Body of pancreas (tissue), 4 donors: ENCODE measurements around the gene TEX29. TPM values are rescaled to one million over a fixed set of nuclear protein-coding genes. Genes with fewer than 3 reads are reported as not detected.

Experiments used
- ATAC-seq: fragments of 150-250 bp; one replicate; pipeline ENCODE4 v1.9.1; 2016
- DNase-seq, 4 donors: peaks; one replicate each; pipeline ENCODE4 v3.0.0-alpha.2; 2019
- H3K27ac ChIP-seq, 4 donors: fragments of 200-600 bp; sonication (generic); 1 replicate in 3 of 4; 2 replicates in 1 of 4; pipeline versions ENCODE4 v1.5.1 to v1.6.1; 2016 to 2019; ENCODE audit warnings: mild to moderate bottlenecking in 1 of 4, mixed read lengths in 1 of 4, moderate library complexity in 1 of 4
- H3K27me3 ChIP-seq, 2 donors: fragments of 200-600 bp; sonication (generic); one replicate each; pipeline ENCODE4 v1.6.0; 2016; ENCODE audit warnings: mild to moderate bottlenecking in 1 of 2
- H3K36me3 ChIP-seq, 2 donors: fragments of 200-600 bp; sonication (generic); replicated peaks in 1 of 2; 2 replicates each; pipeline ENCODE4 v1.5.1; 2016; ENCODE audit warnings: low read depth in 2 of 2; ENCODE audit not compliant: insufficient read depth in 1 of 2
- H3K4me1 ChIP-seq: fragments of 200-600 bp; sonication (generic); one replicate; pipeline ENCODE4 v1.6.0; 2016
- H3K4me3 ChIP-seq, 2 donors: fragments of 200-600 bp; sonication (generic); 1 replicate in 1 of 2; 2 replicates in 1 of 2; pipeline ENCODE4 v1.5.1; 2016 to 2019
- H3K9me3 ChIP-seq, 3 donors: fragments of 200-600 bp; sonication (generic); 1 replicate in 2 of 3; 2 replicates in 1 of 3; pipeline ENCODE4 v1.5.1; 2016
- CTCF ChIP-seq, 7 experiments: fragments of 450-650 bp in 4 of 7; fragments of 200-600 bp in 3 of 7; sonication (generic) in 3 of 7; IDR thresholded peaks; one replicate each; pipeline ENCODE4 v1.5.1; 2016 to 2019; ENCODE audit warnings: antibody characterized with exemption in 7 of 7
- POLR2A ChIP-seq, 3 donors: fragments of 450-650 bp; IDR thresholded peaks; one replicate each; pipeline ENCODE4 v1.6.1; 2016; ENCODE audit warnings: antibody characterized with exemption in 3 of 3, mild to moderate bottlenecking in 2 of 3
- WGBS, 2 donors: methylation state at CpG; one replicate each; pipeline ENCODE4 v1.1.5; 2017; 5-methylcytosine and 5-hydroxymethylcytosine counted together
- intact Hi-C: fragments of 100-400 bp; cut with DNase I; formaldehyde crosslinking; loops from one replicate; pipeline ENCODE4 v1.15.1; 2023
- total RNA-seq, 2 donors: library from RNA; depleted of rRNA; stranded (reverse); fragments of >200 nt; gene quantifications; one replicate each; pipeline ENCODE4 v1.1.0, GENCODE V29; 2016

The TEX29 gene
- total RNA-seq, 2 donors from 2014 or later, result not detected

- intact Hi-C loops, result no loop called here
- no peak for DNase-seq
- TF ChIP-seq POLR2A (IDR thresholded peaks at IDR 0.05) (no peak), CTCF (IDR thresholded peaks at IDR 0.05) (no peak)
- H3K27me3 ChIP-seq, result no peaks in the 10 kb centered on the region
- no peaks in the 10 kb centered on the region for H3K4me1 ChIP-seq
- ATAC-seq, result no peak
- H3K4me3 ChIP-seq, result no peak overlapping the region
- H3K36me3 ChIP-seq, result peaks cover 0 to 12% of the 10 kb centered on the region in 2 donors
- no peaks in the 10 kb centered on the region for H3K9me3 ChIP-seq
- no peak overlapping the region for H3K27ac ChIP-seq
- WGBS, 2 donors, result 75 to 76% methylated on average over 6 of the region's 6 CpGs
Observed at GRCh38 chr13:111296417-111296816, 24.0 kb upstream of the TEX29 start.

DNA sequence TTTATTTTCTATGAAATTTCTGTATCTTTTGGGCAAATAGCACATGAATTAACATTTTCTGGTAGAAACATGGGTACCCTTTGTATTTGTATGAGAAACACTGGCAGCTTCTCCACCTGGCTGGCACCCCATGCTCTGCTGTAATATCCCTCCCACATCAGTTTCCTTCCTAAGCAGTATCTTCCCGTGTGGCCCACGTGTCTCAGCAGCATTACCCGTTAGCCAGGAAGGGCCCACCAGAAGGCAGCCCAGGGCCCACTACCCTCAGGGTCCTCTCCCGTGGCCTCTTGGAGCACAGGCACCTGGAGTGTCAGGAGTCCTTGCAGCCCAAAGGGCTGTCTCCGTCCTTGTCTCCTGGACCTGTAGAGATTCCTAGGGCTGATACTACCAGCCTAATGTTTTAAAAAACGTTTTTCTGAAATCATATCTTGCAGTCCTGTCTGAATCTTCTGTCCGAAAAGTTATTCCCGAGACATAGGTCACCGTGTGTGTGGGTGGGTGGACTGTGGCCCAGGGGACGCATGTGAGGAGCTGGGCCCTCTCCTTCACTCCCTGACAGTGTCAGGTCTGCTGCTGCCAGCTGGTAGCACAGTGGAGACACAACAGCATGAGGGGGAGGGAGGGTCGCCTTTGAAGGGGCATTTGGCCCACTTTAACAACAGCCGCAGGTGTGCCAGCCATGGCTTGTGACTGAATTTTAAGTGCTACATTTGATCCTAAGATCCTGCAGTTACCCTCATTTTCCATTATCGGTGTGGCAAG, 22.0 kb upstream of the TEX29 start:
- ATAC-seq (no peak), DNase-seq (no peak)
- Histone ChIP-seq H3K4me3 (no peak overlapping the region), H3K36me3 (peaks cover 0 to 25% of the 10 kb centered on the region in 2 donors), H3K9me3 (no peaks in the 10 kb centered on the region), H3K4me1 (no peaks in the 10 kb centered on the region), H3K27ac (no peak overlapping the region), H3K27me3 (no peaks in the 10 kb centered on the region)
- intact Hi-C loops, result no loop called here
- TF ChIP-seq CTCF (IDR thresholded peaks at IDR 0.05) (no peak), POLR2A (IDR thresholded peaks at IDR 0.05) (no peak)
- WGBS, 2 donors, result 87 to 88% methylated on average over 13 of the region's 13 CpGs

DNA sequence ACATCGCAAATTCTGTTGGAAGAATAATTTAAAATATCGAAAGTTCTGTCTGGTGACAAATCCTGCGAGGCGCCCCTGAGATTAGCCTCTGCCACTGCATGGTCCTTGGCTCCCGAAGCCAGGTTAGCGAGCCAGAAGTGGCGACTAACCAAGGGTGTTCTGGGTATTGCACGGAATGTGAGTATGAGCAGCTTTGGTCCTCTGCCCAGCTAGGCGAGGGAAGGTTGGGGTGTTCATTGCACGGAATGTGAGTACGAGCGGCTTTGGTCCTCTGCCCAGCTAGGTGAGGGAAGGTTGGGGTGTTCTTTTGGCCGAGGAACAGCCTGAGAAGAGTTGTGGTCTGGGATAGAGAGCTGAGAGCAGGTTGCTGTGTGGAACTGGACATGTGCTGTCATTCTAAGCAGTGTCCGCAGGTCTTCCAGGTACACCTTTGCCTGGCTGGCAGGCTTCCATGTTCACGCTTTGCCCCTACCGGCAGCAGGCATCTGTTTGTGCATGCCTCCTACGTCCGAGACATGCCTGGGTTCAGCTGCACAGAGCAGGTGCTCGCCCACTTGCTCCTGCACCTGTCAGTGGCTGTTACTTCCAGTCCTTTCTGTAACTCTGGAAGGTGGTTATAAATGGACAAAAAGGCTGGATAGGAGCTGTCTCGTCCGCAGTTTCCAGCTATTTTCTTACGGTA, 18.3 kb upstream of the TEX29 start:
- WGBS, 2 donors, result 93 to 98% methylated on average over 22 of the region's 22 CpGs
- DNase-seq (no peak), ATAC-seq (no peak)
- H3K4me1 ChIP-seq, result no peaks in the 10 kb centered on the region
- TF ChIP-seq POLR2A (IDR thresholded peaks at IDR 0.05), result no peak
- no peak for TF ChIP-seq CTCF (IDR thresholded peaks at IDR 0.05)
- intact Hi-C loops, result no loop called here
- no peak overlapping the region for H3K4me3 ChIP-seq
- no peak overlapping the region for H3K27ac ChIP-seq
- H3K36me3 ChIP-seq, result peaks cover 0 to 30% of the 10 kb centered on the region in 2 donors
- H3K9me3 ChIP-seq, result no peaks in the 10 kb centered on the region
- no peaks in the 10 kb centered on the region for H3K27me3 ChIP-seq

DNA sequence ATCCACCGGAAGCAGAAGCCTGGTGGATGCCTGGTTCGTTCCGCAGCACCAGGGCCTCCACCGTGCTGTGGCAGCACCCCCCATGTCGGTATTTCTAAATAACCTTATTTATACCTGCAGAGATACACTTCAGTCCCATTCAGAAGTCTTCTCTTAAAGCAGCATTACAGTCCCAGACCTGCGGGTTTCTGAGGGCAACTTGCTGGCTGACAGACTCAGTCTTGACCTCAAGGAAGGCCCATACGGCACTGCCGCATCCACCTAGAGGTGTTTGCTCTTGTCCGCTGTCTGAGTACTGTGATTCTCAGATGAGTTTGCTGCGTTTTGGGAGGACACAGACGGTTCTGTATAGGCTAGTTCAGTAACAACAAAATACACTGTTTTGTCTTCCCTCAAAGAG, 16.9 kb upstream of the TEX29 start:
- WGBS, 2 donors, result 92 to 94% methylated on average over 11 of the region's 11 CpGs
- DNase-seq (no peak), ATAC-seq (no peak)
- no peaks in the 10 kb centered on the region for H3K27me3 ChIP-seq
- no peak overlapping the region for H3K27ac ChIP-seq
- intact Hi-C loops, result no loop called here
- TF ChIP-seq CTCF (IDR thresholded peaks at IDR 0.05) (no peak), POLR2A (IDR thresholded peaks at IDR 0.05) (no peak)
- H3K36me3 ChIP-seq, result peaks cover 0 to 30% of the 10 kb centered on the region in 2 donors
- H3K9me3 ChIP-seq, result no peaks in the 10 kb centered on the region
- H3K4me1 ChIP-seq, result no peaks in the 10 kb centered on the region
- no peak overlapping the region for H3K4me3 ChIP-seq
